Cardiac fibroblast (primary cell): ENCODE results near the gene PLXDC2.

Experiments used
- DNase-seq, 2 donors: peaks; one replicate each; pipeline versions ENCODE4 v3.0.0 to v3.0.0-alpha.2; 2010; ENCODE audit warnings: low read depth in 2 of 2
- H3K4me3 ChIP-seq, 2 donors: replicated peaks in 1 of 2; 1 replicate in 1 of 2; 2 replicates in 1 of 2; pipeline ENCODE4 v1.5.1; 2011; ENCODE audit warnings: low read depth in 2 of 2, low read length in 2 of 2, mild to moderate bottlenecking in 2 of 2, moderate library complexity in 1 of 2
- TF ChIP-seq, protein P1 (sequence below): IDR thresholded peaks from one replicate; pipeline ENCODE4 v1.5.1; 2011; ENCODE audit warnings: low read depth, mild to moderate bottlenecking, low read length, inconsistent platforms

The PLXDC2 gene

DNA sequence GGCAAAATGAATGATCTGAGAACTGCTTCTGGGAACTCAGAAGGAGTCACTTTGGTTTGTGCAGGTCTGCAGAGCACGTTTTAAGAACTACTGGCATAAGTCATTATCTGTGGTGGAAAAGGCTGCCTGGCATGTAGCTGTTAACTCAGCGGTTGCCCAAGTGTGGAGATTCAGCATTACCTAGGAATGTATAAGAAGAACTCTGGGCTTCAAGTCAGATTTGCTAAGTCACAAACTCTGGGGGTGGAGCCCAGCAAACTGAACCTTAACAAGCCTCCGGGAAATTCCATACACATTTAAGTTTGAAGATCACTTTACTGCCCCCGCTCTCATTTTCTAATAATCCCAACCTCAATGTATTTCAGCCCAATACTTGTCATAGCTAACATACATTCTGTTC lies 31.1 kb downstream of the PLXDC2 start:
- peak; percentile 39 to 46 for DNase-seq
- no peak overlapping the region for H3K4me3 ChIP-seq
- TF ChIP-seq, protein P1, sequence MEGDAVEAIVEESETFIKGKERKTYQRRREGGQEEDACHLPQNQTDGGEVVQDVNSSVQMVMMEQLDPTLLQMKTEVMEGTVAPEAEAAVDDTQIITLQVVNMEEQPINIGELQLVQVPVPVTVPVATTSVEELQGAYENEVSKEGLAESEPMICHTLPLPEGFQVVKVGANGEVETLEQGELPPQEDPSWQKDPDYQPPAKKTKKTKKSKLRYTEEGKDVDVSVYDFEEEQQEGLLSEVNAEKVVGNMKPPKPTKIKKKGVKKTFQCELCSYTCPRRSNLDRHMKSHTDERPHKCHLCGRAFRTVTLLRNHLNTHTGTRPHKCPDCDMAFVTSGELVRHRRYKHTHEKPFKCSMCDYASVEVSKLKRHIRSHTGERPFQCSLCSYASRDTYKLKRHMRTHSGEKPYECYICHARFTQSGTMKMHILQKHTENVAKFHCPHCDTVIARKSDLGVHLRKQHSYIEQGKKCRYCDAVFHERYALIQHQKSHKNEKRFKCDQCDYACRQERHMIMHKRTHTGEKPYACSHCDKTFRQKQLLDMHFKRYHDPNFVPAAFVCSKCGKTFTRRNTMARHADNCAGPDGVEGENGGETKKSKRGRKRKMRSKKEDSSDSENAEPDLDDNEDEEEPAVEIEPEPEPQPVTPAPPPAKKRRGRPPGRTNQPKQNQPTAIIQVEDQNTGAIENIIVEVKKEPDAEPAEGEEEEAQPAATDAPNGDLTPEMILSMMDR = no peak

DNA sequence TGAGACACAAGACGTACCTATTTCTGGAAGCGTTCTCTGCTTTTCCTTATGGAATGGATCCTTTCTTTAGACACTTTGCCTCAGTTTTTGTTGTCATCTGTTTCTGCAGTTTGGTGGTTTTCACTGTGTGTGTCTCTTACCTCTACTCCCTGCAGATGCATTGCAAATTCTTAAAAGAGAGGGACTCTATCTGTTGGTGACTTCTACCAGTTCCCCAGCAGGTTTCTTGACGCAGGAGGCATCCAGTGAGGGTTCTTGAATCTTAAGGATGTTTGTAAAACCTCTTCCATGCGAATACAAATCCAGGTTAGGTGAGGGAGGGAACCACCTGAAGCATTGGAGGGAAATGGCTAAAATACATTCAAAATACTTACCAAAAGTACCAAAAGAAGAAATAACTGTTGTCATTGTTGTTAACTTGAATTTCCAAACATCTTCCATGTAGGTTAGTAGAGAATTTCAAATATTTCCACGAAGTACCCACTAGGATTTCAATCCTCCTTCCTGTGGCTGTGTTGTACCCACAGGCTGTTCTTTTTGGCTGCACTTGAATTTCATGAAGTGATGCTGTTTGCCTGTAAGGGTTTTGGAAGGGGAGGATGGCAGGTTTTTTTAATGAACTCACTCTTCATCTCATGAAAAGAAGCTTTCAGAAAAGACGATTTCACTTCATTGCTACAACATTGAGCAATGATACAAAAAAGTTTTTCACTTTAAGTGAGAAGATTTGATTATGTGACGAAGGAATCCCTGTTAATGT lies 32.2 kb downstream of the PLXDC2 start:
- TF ChIP-seq, protein P1 = no peak
- H3K4me3 ChIP-seq = no peak overlapping the region
- no peak for DNase-seq

DNA sequence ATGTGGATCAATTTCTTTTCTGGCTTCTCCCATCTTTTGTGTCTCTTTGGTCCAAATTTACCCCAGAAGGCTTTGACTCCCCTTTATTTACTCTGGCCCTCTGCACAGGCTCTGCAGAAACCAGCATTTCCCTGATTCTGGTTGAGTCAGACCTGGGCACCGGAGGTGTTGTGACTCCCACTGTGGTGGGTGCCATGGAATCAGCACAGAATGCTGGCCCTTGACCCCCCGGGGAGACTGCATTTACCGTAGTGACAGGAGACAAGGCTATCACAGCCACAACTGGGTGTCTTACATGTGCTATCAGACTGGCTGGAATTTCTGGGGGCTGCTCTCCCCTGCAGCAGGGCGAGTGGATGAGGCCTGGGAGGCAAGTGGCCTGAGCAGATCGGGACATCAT lies 37.6 kb downstream of the PLXDC2 start:
- no peak overlapping the region for H3K4me3 ChIP-seq
- TF ChIP-seq, protein P1 = no peak
- no peak for DNase-seq

DNA sequence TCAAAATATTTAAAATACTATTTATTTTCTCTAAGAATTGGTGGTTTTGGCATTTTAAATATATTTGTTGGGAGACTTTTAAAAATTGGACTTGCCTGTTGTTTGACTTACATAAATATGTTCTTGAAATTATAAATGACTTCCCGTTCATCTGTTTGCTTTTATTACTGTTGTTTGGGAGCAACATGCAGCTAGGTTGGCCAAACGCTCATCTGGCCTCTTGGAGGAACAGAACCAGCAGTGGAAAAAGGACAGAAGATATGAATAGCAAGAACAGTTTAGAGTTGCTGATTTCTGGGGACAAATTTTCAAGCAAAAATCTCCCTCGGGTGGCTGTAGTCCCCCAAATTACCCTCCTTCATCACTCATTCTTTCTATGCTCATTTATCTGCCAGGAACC lies 41.6 kb downstream of the PLXDC2 start:
- DNase-seq = no peak
- H3K4me3 ChIP-seq = no peak overlapping the region
- TF ChIP-seq, protein P1 = no peak

DNA sequence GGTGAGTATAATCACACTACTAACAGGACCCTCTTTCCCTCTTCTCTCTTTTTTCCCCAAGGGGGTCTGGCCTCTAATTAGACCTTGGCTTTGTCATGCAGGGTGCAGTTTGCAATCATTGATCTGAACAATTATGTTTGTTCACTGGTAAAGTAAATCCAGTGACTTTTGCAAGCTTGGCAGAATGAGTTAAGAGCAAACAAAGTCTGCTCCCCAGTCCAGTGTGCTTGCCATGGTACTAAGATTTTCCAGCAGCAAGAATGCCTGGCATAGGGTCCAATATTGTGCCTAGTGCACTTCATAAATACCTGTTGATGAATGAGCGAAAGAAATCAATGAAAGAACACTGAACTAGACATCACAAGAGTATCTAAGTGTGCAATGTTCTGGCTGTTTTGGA lies 43.9 kb downstream of the PLXDC2 start:
- no peak for DNase-seq
- H3K4me3 ChIP-seq = no peak overlapping the region
- TF ChIP-seq, protein P1 = no peak

DNA sequence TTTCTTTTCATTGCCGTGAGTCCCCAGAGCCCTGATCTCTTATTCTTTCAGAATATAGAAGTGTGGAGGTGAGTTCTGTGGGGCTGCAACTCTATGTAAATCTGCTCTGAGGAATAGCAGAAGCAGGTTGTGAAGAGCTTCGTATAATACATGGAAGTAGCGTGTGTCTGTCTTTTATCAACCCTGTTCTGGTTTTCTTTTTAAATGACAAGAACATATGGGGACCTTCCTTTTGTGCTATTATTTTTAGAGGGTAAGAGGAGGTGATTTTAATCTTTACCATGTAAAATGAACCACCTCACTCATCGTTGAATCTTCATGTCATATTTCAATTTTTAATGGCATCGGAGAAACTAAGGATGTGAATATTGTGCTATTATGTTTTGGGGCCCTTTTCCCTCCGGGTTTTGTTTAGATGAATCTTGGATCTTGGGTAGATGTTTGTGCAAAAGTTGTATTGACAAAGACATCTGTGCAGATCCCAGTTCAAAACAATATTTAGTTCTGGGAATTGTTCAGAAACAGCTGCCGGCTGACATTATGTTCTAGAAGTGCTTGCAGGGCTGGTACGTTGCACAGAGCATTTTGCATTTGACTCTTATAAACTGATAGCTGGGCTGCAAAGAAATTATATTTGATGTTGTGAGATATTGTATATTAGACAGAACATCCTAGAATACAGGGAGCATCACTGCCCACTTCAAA lies 46.7 kb downstream of the PLXDC2 start:
- no peak for DNase-seq
- no peak overlapping the region for H3K4me3 ChIP-seq
- TF ChIP-seq, protein P1 = no peak
